ENCODE measurements around the gene CDH13. TPM values are rescaled to one million over a fixed set of nuclear protein-coding genes. Genes with fewer than 3 reads are reported as not detected.

CDH13 gene
- total RNA-seq, 4 donors from 2014 or later = 2.0 to 6.6 (median 4.1) TPM; not detected in 1

- no peak for TF ChIP-seq CTCF (IDR thresholded peaks at IDR 0.05)
- TF ChIP-seq POLR2A (IDR thresholded peaks at IDR 0.05) = no peak
- no peaks in the 10 kb centered on the region for H3K27me3 ChIP-seq
- no peak overlapping the region for H3K4me3 ChIP-seq
- no peaks in the 10 kb centered on the region for H3K4me1 ChIP-seq
- H3K27ac ChIP-seq = no peak overlapping the region
- no peaks in the 10 kb centered on the region for H3K36me3 ChIP-seq
- H3K9me3 ChIP-seq = no peaks in the 10 kb centered on the region
- no peak for DNase-seq
Observed at GRCh38 chr16:83160287-83161020, 533.7 kb downstream of the CDH13 start.

DNA sequence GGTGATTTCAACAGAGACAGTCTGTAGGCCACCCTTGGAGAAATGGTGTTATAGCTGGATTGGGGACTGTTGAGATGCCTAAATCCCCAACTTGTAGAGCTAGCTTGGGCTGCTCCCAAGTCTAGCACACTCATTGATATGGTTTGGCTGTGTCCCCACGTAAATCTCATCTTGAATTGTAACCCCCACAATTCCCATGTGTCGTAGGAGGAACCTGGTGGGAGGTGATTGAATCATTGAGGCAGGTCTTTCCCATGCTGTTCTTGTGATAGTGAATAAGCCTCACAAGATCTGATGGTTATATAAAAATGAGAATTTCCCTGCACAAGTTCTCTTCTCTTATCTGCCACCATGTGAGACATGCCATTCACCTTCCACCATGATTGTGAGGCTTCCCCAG, 536.0 kb downstream of the CDH13 start:
- Histone ChIP-seq H3K27ac (no peak overlapping the region), H3K36me3 (no peaks in the 10 kb centered on the region), H3K4me1 (no peaks in the 10 kb centered on the region), H3K27me3 (no peaks in the 10 kb centered on the region), H3K4me3 (no peak overlapping the region), H3K9me3 (no peaks in the 10 kb centered on the region)
- no peak for DNase-seq
- TF ChIP-seq POLR2A (IDR thresholded peaks at IDR 0.05) = no peak
- no peak for TF ChIP-seq CTCF (IDR thresholded peaks at IDR 0.05)

- DNase-seq = no peak
- TF ChIP-seq POLR2A (IDR thresholded peaks at IDR 0.05) (no peak), CTCF (IDR thresholded peaks at IDR 0.05) (no peak)
- Histone ChIP-seq H3K36me3 (no peaks in the 10 kb centered on the region), H3K27ac (no peak overlapping the region), H3K9me3 (no peaks in the 10 kb centered on the region), H3K4me3 (no peak overlapping the region), H3K27me3 (no peaks in the 10 kb centered on the region), H3K4me1 (no peaks in the 10 kb centered on the region)
Observed at GRCh38 chr16:83164816-83165215, 538.0 kb downstream of the CDH13 start.

DNA sequence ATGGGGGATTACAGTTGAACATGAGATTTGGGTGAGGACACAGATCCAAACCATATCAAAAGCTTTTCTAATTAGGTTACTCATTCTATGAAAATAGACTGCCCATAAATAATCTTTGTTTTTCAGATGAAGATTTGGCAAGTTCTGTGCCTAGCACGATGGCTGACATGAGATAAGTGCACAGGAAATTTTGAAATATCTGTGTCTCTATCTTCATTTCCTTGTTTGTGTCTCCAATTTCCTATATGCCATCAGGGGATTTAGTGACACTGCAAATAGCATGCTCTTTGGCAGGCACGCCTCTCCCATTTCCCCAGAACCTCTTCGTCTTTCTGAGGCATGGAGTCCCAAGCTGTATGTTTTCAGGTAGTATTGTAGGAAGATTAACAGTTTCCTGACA, 544.6 kb downstream of the CDH13 start:
- Histone ChIP-seq H3K27ac (no peak overlapping the region), H3K4me3 (no peak overlapping the region), H3K27me3 (no peaks in the 10 kb centered on the region), H3K4me1 (no peaks in the 10 kb centered on the region), H3K36me3 (no peaks in the 10 kb centered on the region), H3K9me3 (no peaks in the 10 kb centered on the region)
- DNase-seq = no peak
- TF ChIP-seq CTCF (IDR thresholded peaks at IDR 0.05) (no peak), POLR2A (IDR thresholded peaks at IDR 0.05) (no peak)

GRCh38 chr16:83174671-83175070, 547.9 kb downstream of the CDH13 start:
- no peaks in the 10 kb centered on the region for H3K9me3 ChIP-seq
- H3K27me3 ChIP-seq = no peaks in the 10 kb centered on the region
- H3K4me1 ChIP-seq = no peaks in the 10 kb centered on the region
- H3K36me3 ChIP-seq = no peaks in the 10 kb centered on the region
- H3K4me3 ChIP-seq = no peak overlapping the region
- TF ChIP-seq CTCF (IDR thresholded peaks at IDR 0.05) = no peak
- TF ChIP-seq POLR2A (IDR thresholded peaks at IDR 0.05) = no peak
- no peak for DNase-seq
- H3K27ac ChIP-seq = no peak overlapping the region

All from Peyer's patch (tissue), 4 donors.